Measurements from ENCODE around the gene KMT5B.
"Not testable (repeated sequence)": the region's sequence is repeated elsewhere in the genome, so short reads cannot be mapped to it uniquely, and the experiment has no call there.

The KMT5B gene

DNA sequence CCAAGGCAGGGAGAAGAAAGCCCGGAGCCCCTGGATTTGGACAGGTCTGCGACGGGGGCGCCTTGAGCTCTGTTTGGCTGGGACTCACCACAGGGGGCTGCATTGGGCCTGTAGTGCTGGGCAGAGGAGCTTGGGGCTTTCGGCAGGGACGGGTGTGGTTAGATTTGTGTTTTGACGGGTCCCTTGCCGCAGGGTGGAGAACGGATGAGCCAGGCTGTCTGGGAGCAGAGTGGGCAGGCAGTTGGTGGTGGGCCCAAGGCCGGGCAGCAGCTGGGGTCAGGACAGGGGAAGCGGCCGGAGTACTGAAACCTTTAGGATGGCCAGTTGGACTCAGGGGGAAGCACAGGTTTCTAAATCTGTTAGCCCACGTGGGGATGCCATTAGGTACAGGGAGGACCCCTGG lies 45.3 kb upstream of the KMT5B start:
- H3K4me3 ChIP-seq (ENCODE audit: low read depth, low read length) = no peak overlapping the region
- in situ Hi-C loops (cut with HindIII; ENCODE audit: low sequenced_read_pairs) = no loop called here
- TF ChIP-seq CTCF (IDR thresholded peaks at IDR 0.05; ENCODE audit: low read depth, low read length) = no peak
- no peak for DNase-seq (ENCODE audit: low read depth, low spot score)

DNA sequence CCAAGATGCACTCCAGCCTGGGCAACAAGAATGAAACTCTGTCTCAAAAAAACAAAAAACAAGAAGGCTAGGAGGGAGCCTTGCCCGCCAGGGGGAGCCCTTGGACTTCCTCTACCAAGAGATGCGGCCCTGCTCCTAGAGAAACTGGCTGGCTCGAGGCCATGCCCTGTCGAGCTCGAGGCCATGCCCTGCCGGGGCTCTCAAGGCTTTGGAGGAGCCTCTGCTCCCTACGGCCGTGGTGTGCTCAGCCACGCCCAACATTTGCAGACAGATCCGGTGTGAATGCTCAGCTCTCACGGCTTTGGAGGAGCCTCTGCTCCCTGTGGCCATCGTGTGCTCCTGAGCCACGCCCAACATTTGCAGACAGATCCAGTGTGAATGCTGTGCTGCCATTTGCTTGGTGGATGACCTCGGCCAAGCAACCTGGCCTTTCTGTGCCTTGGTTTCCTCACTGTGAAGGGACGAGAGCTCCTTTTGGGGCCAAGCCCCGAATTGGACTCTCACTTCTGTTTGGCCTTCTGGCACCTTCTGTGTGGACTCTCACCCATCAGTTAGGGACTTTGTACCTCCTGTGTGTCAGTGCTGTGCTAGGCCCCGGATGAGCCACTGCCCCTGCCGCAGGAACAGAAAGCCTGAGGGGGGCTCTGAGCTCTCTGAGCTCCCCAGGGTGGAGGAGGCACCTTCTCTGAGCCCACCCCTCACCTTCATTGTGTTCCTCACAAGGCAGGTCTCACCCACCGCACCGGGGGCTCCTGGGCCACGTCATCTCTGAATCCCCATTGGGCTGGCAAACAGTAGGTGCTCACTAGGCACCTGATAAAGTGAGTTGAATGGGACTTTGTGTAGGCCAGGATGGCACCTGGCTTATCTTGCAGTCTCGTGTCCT lies 44.6 kb upstream of the KMT5B start:
- peak; percentile 81 for TF ChIP-seq CTCF (IDR thresholded peaks at IDR 0.05; ENCODE audit: low read depth, low read length)
- no peak overlapping the region for H3K4me3 ChIP-seq (ENCODE audit: low read depth, low read length)
- in situ Hi-C loops (cut with HindIII; ENCODE audit: low sequenced_read_pairs) = no loop called here
- peak; percentile 90 for DNase-seq (ENCODE audit: low read depth, low spot score)

- in situ Hi-C loops (cut with HindIII; ENCODE audit: low sequenced_read_pairs) = no loop called here
- no peak overlapping the region for H3K4me3 ChIP-seq (ENCODE audit: low read depth, low read length)
- TF ChIP-seq CTCF (IDR thresholded peaks at IDR 0.05; ENCODE audit: low read depth, low read length) = no peak
- DNase-seq (ENCODE audit: low read depth, low spot score) = peak; percentile 67
Observed at GRCh38 chr11:68256331-68256741, 43.2 kb upstream of the KMT5B start.

GRCh38 chr11:68255526-68255925 lies 42.4 kb upstream of the KMT5B start:
- in situ Hi-C loops (cut with HindIII; ENCODE audit: low sequenced_read_pairs) = no loop called here
- H3K4me3 ChIP-seq (ENCODE audit: low read depth, low read length) = no peak overlapping the region
- DNase-seq (ENCODE audit: low read depth, low spot score) = peak; percentile 9
- TF ChIP-seq CTCF (IDR thresholded peaks at IDR 0.05; ENCODE audit: low read depth, low read length) = no peak

DNA sequence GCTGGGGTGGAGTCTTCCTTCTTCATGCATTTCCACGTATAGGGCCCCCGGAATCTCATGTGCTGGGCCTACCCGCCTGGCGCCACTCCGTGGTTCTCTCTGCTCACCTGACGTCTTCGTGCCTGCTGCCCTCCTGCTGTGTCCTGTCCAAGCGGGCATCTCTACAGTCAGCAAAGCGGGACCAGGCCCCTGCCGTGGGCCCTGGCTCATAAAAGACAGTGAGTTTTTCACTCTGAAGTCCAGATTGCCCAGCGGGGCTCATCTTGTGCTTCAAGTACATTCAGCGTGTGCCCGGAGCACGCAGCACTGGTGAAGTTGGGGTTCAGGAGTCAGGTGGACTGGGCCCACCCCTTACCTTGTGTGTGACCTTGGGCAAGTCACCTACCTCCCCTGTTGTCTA lies 41.3 kb upstream of the KMT5B start:
- in situ Hi-C loops (cut with HindIII; ENCODE audit: low sequenced_read_pairs) = no loop called here
- TF ChIP-seq CTCF (IDR thresholded peaks at IDR 0.05; ENCODE audit: low read depth, low read length) = no peak
- DNase-seq (ENCODE audit: low read depth, low spot score) = no peak
- H3K4me3 ChIP-seq (ENCODE audit: low read depth, low read length) = no peak overlapping the region

GRCh38 chr11:68251765-68252164 lies 38.7 kb upstream of the KMT5B start:
- no peak overlapping the region for H3K4me3 ChIP-seq (ENCODE audit: low read depth, low read length)
- no peak for DNase-seq (ENCODE audit: low read depth, low spot score)
- in situ Hi-C loops (cut with HindIII; ENCODE audit: low sequenced_read_pairs) = no loop called here
- no peak for TF ChIP-seq CTCF (IDR thresholded peaks at IDR 0.05; ENCODE audit: low read depth, low read length)

GRCh38 chr11:68244912-68245311 lies 31.8 kb upstream of the KMT5B start:
- in situ Hi-C loops (cut with HindIII; ENCODE audit: low sequenced_read_pairs); H3K4me3 ChIP-seq (ENCODE audit: low read depth, low read length); DNase-seq (ENCODE audit: low read depth, low spot score): not testable (repeated sequence)

GRCh38 chr11:68243847-68244246 lies 30.8 kb upstream of the KMT5B start:
- DNase-seq (ENCODE audit: low read depth, low spot score); in situ Hi-C loops (cut with HindIII; ENCODE audit: low sequenced_read_pairs); H3K4me3 ChIP-seq (ENCODE audit: low read depth, low read length): not testable (repeated sequence)

Data from astrocyte of the spinal cord (primary cell).